Mesothelial cell of epicardium (in vitro differentiated cells): ENCODE results near the gene NLRC5. TPM values are rescaled to one million over a fixed set of nuclear protein-coding genes. Genes with fewer than 3 reads are reported as not detected.

Experiments
- DNase-seq, 2 experiments: peaks; one replicate each; pipeline ENCODE4 v3.0.0; 2021; ENCODE audit warnings: low spot score in 2 of 2; ENCODE audit not compliant: unreplicated experiment in 2 of 2
- H3K27ac Mint-ChIP-seq: 2 replicates; pipeline ENCODE4 v1.8.0; 2021; ENCODE audit warnings: mixed read lengths
- H3K27me3 Mint-ChIP-seq: 2 replicates; pipeline ENCODE4 v1.8.0; 2021; ENCODE audit warnings: low read depth, mixed read lengths
- H3K36me3 Mint-ChIP-seq: 2 replicates; pipeline ENCODE4 v1.8.0; 2021; ENCODE audit warnings: mixed read lengths
- H3K4me1 Mint-ChIP-seq: 2 replicates; pipeline ENCODE4 v1.8.0; 2021; ENCODE audit warnings: mixed read lengths
- H3K4me3 Mint-ChIP-seq: 2 replicates; pipeline ENCODE4 v1.8.0; 2021; ENCODE audit warnings: mild to moderate bottlenecking, moderate library complexity, mixed read lengths
- H3K9me3 Mint-ChIP-seq: 2 replicates; pipeline ENCODE4 v1.8.0; 2021; ENCODE audit warnings: mixed read lengths
- CTCF ChIP-seq: fragments of 200-600 bp; sonication (generic); IDR thresholded peaks from one replicate; pipeline ENCODE4 v1.5.0; 2021; ENCODE audit warnings: antibody characterized with exemption; ENCODE audit not compliant: unreplicated experiment
- total RNA-seq: library from RNA; stranded (reverse); gene quantifications from 3 replicates; pipeline ENCODE4 v1.2.1, GENCODE V29; 2021

NLRC5 gene
- total RNA-seq, 1 donor from 2014 or later = 3.7 TPM

GRCh38 chr16:56948234-56948633, 41.1 kb upstream of the NLRC5 start:
- no peak for TF ChIP-seq CTCF

GRCh38 chr16:56950051-56950450, 39.3 kb upstream of the NLRC5 start:
- Mint-ChIP-seq H3K4me3 (no peak overlapping the region), H3K27ac (no peak overlapping the region)
- TF ChIP-seq CTCF = no peak

More at GRCh38 chr16:56948234-56948633, 41.1 kb upstream of the NLRC5 start:
- Mint-ChIP-seq H3K27me3 (no peaks in the 10 kb centered on the region), H3K27ac (no peak overlapping the region), H3K9me3 (no peaks in the 10 kb centered on the region), H3K4me1 (peaks cover 4% of the 10 kb centered on the region), H3K4me3 (no peak overlapping the region), H3K36me3 (peaks cover 5% of the 10 kb centered on the region)
- DNase-seq = no peak

DNA sequence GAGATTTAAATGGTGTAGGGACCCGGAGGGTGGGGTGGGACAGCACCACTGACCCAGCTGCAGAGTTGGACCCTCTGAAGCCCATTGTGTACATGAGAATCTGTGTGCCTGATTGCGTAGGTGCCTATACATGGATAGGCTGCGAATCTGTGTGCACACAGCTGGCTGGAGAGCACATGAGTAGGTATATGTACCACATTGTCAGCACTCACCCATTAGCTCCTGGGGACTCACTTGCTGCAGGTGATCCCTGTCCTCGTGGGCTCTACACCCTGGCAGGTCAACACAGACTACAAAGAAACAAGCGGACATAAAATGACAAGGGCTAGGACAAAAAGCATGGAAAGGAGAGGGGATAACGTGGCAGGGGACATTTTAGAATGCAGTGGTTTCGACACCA, 38.9 kb upstream of the NLRC5 start:
- Mint-ChIP-seq H3K27me3 (no peaks in the 10 kb centered on the region), H3K4me3 (no peak overlapping the region), H3K9me3 (no peaks in the 10 kb centered on the region), H3K36me3 (no peaks in the 10 kb centered on the region), H3K4me1 (peaks cover 4% of the 10 kb centered on the region), H3K27ac (no peak overlapping the region)
- no peak for DNase-seq
- no peak for TF ChIP-seq CTCF

More at GRCh38 chr16:56950051-56950450, 39.3 kb upstream of the NLRC5 start:
- no peak for DNase-seq
- no peaks in the 10 kb centered on the region for H3K27me3 Mint-ChIP-seq
- peaks cover under 1% of the 10 kb centered on the region for H3K36me3 Mint-ChIP-seq
- H3K9me3 Mint-ChIP-seq = no peaks in the 10 kb centered on the region
- peaks cover 4% of the 10 kb centered on the region for H3K4me1 Mint-ChIP-seq

DNA sequence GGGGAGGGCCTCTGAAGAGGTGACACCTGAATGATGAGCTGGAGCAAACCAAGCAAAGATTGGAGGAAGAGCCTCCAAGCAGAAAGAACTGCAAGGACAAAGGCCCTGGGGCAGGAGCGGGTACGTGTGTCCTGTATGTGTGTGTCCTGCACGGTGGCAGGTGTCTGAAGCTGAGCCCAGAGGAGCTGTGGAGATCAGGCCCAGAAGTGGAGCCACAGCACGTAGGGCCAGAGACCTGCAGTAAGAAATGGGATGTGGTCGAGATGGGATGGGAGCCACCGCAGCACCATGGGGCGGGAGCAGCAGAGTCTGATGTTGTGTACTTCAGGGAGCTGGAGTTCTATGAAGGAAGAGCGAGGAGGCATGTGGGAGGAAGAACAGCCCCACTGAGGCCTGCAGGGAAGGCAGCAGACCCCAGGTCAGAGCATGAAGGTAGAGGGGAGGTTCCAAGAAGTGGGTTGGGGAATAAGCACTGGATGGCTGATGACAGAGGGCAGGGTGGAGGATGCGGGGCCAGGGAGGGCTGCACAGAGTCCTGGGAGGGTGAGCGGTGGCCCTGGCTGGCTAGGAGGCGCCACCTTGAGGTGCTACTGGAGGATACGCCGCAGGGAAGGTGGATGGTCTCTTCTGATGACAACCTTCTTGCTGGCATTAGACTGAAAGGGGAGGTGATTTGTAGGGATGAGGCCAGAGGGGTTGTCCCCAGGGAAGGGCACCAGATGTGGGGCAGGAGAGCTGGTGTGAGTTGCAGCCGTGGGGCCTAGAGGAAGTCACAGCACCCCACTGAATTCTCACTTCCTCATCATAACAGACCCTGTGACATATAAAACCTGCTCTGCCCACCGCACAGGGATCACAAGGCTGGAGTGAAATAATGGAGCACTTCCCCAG, 38.2 kb upstream of the NLRC5 start:
- Mint-ChIP-seq H3K27ac (no peak overlapping the region), H3K4me1 (peaks cover 4% of the 10 kb centered on the region), H3K9me3 (peaks cover 3% of the 10 kb centered on the region), H3K27me3 (no peaks in the 10 kb centered on the region), H3K4me3 (no peak overlapping the region), H3K36me3 (no peaks in the 10 kb centered on the region)
- no peak for TF ChIP-seq CTCF
- no peak for DNase-seq

- DNase-seq = no peak
- Mint-ChIP-seq H3K4me1 (no peaks in the 10 kb centered on the region), H3K27me3 (no peaks in the 10 kb centered on the region), H3K4me3 (no peak overlapping the region), H3K9me3 (peaks cover 5% of the 10 kb centered on the region), H3K36me3 (no peaks in the 10 kb centered on the region), H3K27ac (no peak overlapping the region)
- no peak for TF ChIP-seq CTCF
Measured at GRCh38 chr16:56953006-56953405, 36.4 kb upstream of the NLRC5 start.
